SW480 (cell line): ENCODE results near the gene GRID1.

ENCODE experiments used
- DNase-seq: peaks from one replicate; pipeline ENCODE4 v3.0.0-alpha.2; 2016; ENCODE audit warnings: low spot score

GRID1 gene

DNA sequence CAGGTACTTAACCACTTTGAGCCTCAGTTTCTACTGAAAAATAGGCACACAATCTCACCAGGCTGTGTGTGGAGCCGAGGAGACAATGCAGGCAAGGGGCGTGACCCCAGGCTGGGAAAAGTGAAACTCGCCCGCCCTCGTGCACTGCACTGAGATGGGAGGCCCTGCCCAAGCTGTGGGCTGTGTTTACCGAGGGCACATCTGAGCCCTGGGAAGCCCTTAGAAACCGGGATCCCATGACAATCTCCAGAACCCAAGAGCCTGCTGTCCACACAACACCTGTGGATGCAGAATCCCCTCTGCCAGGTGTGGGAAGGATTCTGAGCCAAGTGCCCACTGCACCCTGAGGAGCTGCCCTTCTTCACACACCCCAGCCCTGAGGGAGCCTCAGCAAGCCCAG lies 198.3 kb downstream of the GRID1 start:
- no peak for DNase-seq

DNA sequence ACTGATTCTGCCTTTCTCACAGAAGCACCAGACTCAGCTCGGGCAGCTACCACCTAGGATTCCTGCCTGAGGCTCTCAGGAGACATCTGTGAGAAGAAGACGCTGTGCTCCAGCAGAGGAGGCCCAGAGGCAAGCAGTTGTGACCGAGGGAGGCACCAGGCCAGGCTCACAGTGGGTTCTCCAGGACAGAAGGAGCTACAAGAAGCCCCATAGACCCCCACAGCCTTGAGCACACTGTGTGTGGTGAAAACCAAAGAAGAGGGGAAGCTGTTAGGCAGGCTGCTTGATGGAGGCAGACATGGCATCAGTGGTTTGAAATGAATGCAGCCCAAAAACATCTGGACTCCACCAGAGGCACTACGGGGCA lies 198.8 kb downstream of the GRID1 start:
- DNase-seq, result no peak

DNA sequence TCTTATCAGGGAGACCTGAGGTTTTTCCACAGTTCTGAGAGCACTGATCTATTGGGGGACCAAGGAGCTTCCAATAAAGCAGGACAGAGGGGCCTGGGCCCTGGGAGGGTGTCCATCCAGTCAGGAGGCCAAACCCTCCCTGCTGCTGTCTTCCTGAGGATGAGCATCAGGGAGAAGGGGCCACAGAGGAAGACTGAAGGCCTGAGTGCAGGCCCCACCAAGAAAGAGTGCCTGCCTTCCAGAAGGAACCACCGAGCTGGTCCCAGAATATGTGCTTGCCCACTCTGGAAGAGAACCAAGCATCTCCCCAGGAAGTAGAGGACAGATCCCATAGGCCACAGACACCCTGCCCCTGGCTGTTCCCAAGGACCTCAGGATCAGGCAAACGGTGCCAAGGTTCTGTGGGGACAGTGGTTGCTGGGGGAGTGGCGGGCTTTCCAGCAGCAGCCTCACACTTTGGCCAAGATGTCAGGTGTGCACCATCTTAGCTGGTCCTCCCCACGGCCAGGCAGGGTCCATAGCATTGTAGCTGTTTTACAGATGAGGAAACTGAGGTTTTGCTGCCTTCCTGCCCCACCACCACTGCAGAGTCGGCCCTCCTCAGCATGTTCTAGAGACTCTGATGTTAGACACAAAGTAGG lies 199.4 kb downstream of the GRID1 start:
- DNase-seq, result no peak

DNA sequence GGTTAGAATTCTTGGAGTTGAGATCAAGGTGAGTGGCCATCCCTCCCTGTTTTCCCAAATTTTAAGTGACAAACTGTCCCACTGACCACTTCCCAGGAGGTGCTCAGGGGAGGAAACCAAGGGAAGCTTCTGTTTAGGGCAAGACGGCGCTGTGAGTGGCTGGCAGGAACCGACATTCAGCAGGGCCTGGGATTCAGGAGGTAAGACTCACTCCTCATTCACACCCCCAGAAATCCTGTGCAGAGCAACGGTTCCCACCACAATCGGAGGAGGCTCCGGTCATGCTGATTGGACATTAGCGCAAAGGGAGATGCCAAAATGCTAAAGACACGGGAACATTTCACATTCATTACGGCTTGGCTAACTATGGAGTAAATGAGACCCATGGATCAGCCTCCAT lies 200.9 kb downstream of the GRID1 start:
- no peak for DNase-seq

DNA sequence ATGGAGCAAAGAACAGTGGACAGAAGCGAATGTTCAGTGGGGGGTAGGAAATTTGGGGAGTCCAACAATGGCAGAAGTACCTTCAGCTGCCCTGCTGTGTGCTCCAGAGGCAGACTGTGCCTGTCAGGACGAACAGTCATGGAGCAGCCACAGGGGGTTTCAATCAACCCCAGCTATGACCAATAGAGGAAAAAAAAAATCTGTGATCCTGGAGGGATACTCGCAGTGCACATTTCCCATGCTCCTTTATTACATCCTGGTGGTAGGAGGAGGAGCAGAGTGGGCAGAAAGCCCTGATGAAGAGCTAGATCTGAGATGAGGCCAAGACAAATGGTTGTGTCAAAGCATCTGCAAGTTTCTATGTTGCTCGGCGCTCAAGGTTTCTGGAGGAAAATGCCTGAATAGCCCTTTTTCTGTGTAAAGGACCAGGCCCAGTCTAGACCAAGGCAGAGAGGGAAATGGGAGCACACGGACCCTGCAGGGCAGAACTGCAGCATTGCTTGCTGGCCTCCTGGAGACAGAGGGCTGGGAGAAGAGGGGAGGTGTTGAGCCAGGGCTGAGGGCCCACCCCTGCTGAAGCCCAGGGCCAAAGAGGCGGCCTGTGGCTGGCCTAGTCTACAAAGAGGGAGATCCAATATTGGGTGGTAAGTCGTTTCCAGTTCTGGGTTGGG lies 201.5 kb downstream of the GRID1 start:
- no peak for DNase-seq

DNA sequence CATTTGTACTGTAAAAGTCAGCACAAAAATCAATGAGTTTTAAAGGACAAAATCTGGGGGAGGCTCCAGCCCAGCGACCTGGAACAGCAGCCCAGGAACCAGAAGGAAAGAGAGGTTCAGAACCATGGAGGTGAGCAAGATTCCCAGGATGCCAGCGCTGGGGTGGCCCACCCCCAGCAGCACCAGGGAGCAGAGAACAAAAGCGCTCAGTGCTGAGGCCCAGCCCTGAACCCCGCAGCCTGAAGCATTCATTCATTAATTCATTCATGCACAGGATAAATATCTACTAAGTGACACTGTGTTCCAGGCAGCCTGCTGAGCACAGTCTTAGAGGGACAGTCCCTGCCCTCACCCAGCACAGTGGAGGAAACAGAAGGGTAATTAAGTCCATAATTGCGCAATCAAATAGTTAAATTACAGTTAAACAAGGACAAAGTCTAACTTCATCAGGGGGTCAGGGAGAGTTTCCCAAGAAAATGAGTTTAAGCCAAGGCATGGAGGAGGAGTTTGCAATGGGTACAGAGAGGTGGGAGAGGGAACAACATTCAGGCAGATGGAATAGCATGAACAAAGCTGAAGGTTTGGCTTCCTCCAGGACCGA lies 202.3 kb downstream of the GRID1 start:
- DNase-seq, result no peak

DNA sequence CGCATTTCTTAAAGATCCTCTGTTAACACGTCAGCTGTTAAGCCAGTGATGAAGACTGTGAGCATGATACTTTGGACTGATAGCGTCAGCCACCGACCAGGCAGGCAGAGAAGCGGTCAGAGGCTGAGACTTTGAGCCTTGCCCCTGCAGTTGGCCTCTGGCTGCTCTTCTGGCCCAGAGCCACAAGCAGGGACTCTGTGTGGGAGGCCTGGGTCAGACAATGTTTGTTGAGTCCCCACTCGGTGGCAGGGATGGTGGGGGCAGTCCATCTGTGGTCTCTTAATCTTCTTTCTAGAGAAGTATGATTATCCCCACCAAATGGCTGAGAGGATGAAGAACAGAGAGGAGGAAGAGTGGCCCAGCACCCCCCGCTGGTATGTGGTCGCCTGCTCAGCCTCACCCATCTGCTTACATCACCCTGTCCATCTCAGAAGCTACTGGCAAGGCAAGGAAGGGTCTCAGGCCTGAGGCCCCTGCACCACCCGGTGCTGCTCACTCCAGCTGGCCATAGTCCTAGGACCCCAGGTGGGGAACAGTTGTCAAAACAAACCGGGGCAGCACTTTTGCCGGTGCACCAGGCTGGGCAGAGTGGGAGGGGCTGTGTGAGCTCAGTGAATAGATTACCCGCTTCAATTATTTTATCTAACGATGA lies 202.9 kb downstream of the GRID1 start:
- no peak for DNase-seq

DNA sequence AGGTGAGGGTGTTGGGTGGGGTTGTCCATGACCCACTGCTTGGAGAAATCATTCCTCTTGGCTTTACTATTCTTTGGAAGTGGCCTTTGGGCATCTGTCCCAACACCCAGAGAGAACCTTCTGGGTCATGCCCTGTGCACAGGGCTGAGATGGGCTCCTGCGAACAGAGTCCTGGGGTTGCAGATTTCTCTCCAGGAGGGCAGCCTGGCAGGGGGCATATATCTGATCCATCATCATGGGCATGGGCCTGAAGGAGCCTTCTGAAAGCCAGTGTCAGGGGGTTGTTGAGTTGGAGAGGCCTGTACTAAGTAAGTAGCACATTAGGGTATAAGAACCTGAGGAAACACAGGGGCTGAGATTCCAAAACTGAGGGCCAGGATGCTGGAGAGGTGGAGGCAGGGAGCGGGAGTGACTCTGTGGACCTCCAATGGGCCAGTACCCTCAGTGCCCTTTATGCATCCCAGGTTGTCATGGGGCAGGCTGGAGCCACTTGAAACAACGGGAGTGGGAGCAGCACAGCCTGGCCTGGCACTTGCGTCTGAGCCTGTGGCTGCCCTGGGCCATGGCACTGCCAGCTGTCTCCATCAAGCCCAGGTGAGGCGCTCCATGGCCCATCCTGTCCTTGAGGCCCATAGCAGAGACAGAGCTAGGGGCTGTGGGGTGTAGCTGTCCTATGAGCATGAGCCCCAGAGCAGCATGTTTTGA lies 203.7 kb downstream of the GRID1 start:
- no peak for DNase-seq

DNA sequence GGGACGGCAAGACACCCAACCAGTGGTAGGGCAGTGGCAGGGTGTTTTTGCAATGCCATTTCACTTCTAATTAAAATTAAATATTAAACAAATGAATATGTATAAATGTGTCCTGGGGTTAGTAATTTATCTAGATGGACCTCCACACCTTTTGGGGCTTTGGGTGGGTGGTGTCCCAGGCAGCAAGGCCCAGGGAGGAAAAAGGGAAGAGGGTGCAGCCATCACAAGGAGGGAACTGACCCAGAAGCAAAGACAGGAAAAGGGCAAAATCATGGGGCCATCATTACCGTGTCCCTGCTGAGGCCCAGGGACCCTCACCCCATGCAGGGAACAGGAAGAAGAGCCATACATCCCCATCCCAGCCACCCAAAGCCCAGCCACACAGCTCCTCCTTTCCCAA lies 204.6 kb downstream of the GRID1 start:
- no peak for DNase-seq

DNA sequence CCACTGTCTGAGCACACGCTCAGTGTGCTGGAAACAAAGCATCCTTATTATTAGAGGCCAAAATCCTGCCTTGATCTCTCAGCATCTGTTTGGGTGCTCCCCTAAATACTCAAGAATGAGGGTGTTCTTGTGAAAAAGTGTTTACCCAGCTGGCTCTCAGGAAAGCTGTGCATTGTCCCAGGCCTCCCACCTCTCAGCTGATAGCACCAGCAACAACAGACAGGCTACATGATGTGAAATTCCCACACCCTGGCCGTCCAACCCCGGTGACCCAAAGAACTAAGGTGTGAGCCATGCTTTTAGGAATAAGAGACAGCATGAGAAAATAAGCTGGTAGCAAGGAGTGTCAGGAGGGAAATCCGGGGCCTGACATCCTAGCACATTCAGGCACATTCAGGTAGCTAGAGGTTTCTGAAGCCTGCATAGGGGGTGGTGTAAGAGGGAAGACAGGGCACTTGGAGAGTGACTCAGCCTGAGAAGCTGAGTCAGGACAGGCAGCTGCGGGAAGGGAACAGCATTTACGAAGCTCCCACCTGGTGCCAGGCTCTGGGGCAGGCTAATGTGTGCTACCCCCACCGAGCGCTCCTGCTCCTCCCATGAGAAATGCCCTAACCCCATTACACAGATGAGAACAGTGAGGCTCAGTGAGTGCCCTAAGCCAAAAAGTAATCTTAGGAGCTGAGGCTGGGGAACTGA lies 205.6 kb downstream of the GRID1 start:
- no peak for DNase-seq

DNA sequence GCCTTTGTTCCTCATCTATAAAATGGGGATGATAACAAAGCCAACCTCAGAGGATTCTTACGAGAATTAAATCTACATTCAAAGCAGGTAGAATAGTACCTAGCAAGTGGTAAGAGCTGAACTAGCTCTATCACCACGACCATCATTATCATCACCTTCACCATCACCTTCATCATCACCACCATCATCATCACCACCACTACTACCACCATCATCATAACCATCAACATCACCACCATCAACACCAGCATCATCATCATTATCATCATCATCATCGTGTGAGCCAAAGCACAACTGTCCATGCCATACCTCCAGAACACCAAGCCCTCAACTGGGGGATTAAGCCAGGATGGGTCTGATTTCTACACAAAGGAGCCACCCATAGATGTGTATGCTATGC lies 206.8 kb downstream of the GRID1 start:
- DNase-seq, result no peak

DNA sequence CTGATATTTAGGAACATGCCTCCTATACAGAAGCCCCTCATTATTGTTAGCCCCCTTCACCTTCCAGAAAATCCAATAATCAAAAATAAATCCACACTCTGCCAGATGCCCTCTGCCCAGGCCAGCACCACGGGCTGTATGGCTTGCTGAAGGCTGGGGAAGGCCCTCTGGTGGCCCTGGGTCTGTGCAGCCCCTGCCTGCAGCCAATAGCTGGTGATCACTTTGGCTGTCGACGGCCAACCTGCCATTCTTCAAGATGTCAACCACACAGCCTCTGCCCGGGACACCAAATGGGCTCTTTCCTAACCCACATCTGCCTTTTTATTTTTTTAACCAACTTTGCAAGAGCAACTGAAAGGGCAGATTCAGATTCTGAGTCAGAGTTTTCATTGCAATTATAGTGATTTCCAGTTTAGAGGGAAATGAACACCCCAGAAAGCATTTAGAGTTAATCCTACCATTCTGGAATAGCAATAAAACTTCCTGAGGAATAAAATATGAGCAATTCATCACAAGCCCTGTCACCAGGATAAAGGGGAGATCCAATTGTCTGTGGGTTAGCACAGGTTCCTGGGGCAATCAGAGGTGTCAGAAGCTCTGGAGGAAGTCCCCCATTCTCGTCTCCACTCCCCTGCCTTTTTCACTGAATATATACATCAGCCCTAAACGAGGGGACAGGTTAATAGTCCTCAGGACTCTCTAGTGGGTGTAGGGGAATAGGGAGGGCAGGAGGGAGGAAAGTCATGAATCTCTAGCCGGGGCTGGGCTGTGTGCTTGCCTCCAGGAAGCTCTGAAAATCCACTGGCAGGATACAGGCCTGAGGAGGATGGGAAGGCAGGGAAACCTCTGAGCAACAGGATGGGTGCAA lies 211.3 kb downstream of the GRID1 start:
- no peak for DNase-seq

DNA sequence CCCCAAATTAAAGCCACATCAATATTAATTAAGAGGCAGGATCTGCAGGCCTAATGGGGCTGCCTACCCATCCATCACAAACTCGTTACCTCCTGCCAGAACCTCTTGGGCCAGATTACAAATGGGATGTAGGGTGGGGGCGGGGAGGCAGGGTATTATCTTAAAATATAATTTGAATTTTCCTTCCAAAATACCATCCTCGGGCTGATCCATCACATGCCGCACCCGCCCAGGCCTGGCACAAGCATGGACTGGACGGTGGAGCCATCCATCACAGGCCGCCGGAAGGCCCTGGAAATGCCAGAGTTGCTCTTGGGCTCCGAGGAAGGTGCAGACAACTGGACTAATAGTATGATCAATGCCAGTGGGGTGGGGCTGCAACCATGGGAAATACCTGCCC lies 212.8 kb downstream of the GRID1 start:
- no peak for DNase-seq

DNA sequence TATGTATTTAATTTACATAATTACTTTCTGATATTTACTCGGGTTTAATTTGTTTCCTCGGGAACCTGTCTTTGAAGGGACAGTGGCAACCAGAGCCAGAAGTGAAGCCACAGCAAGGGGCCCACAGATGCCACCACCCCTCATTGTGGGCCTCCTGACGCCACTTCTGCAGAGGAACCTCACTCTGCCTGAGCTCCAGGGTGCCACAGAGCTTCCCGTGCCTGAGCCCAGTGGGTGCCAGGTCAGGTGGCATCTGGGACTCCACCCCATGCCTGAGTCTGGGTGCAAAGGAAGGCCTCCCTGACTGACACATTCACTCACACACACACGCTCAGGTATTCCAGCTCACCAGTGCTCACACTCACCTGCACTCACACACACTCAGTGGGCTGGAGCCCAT lies 213.7 kb downstream of the GRID1 start:
- DNase-seq, result no peak

DNA sequence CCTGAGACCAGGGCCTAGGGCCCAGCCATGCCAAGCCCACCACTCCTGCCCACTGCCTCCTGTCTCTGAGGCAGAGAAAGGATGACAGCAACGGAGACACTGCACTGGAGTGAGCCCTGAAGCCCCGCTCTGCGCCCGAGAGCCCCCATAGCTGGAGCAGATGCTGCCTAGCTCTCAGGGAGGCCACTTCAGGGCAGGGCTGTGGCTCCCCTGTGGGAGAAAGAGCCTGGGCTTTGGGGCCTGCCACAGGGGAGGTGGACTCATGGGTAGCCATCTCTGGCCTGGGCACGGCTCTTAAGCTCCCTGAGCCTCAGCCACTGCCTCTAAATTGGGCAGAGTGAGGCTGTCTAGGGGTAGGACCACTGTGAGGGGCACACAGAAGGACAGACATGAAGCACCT lies 214.2 kb downstream of the GRID1 start:
- no peak for DNase-seq

DNA sequence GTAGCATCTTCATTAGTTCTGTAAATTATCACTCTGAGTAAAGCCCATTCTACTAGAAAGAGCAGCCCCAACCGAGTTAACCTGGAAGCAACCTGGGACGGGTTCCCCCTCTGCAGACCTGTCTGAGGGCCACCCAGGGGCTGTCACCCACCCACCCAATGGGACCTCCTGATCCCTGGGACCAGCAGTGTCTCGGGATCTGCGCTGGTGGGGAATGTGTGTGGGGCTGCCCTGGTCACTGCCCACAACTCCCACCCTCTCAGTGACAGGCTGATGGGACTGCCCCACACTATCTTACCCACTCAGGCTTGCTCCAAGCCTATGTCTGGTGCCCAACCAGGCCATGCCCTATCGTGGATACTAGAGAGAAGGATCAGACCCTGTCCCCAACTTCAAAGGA lies 215.0 kb downstream of the GRID1 start:
- no peak for DNase-seq

DNA sequence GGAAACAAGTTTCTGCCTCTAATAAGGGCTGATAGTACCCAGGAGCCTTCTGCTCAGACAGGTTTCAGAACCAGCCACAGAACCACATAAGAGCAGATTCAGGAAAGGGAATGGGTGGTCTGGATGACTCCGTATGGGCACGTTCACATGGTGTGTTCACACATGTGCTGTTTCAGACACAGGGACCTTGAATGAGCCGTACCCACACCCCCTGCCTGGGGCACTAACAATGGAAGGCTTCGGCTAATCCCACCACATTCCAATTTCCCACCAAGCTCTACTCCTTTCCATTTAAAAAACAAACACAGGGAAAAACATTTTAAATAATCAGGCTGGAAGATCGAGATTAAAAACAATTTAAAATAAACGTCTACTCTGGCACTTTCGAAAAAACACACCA lies 217.3 kb downstream of the GRID1 start:
- no peak for DNase-seq

DNA sequence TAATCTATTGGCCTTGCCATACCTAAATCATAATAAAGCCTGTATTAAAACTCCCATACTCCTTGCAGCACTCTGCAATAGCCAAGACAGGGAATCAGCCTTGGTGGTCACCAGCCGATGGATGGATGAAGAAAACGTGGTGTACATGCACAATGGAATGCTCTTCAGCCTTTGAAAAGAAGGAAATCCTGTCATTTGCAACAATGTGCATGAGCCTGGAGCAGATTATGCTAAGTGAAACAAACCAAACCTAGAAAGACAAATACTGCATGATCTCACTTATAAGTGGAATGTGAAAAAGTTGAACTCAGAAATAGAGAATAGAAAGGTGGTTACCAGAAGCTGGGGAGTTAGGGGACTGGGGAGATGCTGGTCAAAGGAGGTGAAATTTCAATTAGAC lies 218.5 kb downstream of the GRID1 start:
- DNase-seq, result no peak

DNA sequence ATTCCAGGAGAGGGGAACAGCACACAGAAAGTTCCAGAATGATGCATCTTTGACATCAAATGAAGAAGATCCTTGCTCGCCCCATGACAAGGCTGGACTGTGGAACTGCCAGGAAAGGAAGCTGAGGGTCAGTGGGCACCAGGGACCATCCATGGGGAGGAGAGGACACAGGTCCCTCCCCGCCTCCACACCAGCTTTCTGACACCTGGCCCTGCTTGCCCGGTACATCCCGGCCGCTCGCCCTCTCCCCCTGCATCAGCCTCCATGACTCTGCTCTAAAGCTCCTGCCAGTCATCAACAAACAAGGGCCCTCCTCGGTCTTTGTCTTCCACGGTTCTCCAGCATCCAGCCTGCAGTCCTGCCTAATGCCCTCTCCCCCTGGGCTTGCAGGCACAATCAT lies 222.3 kb downstream of the GRID1 start:
- DNase-seq, result no peak

DNA sequence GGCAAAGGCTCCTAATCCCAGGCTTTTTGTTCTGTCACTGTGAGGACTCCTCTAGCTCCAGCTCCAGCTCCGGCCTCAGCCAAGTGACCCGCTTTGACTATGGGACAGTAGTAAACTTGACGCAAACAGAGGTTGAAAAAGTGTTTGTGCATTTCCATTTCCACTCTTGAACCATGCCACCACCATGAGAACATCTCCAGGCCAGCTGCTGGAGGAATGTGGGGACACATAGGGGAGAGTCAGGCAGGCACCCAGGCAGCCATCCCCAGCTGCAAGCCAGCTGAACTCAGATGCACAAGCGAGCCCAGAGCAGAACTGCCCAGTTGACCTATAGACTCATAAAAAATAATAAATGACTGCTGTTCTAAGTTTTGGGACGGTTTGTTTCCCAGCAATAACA lies 224.7 kb downstream of the GRID1 start:
- no peak for DNase-seq

DNA sequence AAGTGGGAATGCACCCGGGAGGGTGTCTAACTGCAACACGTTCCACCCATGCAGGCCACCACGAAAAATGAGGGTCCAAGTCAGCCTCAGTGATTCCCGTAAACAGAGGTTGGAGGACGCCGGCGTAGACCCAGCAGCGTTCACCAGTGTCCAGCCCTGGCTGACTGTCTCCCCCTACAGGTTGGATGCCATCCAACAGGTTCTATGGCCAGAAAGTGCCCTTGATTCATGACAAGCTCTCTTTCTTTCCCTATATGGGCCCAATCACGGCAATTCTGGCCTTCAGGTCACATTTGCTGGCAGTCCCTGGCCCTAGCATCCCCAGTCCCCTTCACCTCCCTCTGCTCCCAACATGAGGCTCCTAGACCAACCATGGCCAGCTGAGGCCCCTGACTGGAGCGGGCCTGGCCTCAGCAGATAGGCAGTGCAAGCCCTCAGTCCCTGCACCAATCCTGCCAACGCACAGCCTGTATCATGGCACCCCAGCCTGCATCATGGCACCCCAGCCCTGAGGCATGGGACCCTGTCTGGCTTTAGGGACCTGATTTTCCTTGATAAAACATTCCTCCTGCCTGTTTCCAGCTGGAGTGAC lies 227.4 kb downstream of the GRID1 start:
- no peak for DNase-seq
